ENCODE data around the gene HNRNPH2.

HNRNPH2 gene

DNA sequence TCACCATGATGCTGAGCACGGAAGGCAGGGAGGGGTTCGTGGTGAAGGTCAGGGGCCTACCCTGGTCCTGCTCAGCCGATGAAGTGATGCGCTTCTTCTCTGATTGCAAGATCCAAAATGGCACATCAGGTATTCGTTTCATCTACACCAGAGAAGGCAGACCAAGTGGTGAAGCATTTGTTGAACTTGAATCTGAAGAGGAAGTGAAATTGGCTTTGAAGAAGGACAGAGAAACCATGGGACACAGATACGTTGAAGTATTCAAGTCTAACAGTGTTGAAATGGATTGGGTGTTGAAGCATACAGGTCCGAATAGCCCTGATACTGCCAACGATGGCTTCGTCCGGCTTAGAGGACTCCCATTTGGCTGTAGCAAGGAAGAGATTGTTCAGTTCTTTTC, 4.0 kb downstream of the HNRNPH2 start:
- Histone ChIP-seq H3K4me1 (ENCODE audit: insufficient read depth, poor library complexity, severe bottlenecking) (no peaks in the 10 kb centered on the region), H3K36me3 (ENCODE audit: low read depth) (peaks cover 22% of the 10 kb centered on the region), H3K27ac (ENCODE audit: poor library complexity, severe bottlenecking) (no peak overlapping the region), H3K27me3 (ENCODE audit: insufficient read depth, poor library complexity, severe bottlenecking) (no peaks in the 10 kb centered on the region), H3K4me3 (ENCODE audit: severe bottlenecking) (no peak overlapping the region), H3K9me3 (ENCODE audit: severe bottlenecking) (no peaks in the 10 kb centered on the region)
- ATAC-seq (ENCODE audit: low read depth) (no peak), DNase-seq (ENCODE audit: low spot score) (no peak)
- TF ChIP-seq CTCF (IDR thresholded peaks at IDR 0.05; ENCODE audit: poor library complexity, severe bottlenecking), result no peak

- Histone ChIP-seq H3K27ac (ENCODE audit: poor library complexity, severe bottlenecking) (no peak overlapping the region), H3K27me3 (ENCODE audit: insufficient read depth, poor library complexity, severe bottlenecking) (no peaks in the 10 kb centered on the region), H3K36me3 (ENCODE audit: low read depth) (peaks cover 19% of the 10 kb centered on the region), H3K4me1 (ENCODE audit: insufficient read depth, poor library complexity, severe bottlenecking) (no peaks in the 10 kb centered on the region), H3K4me3 (ENCODE audit: severe bottlenecking) (no peak overlapping the region), H3K9me3 (ENCODE audit: severe bottlenecking) (no peaks in the 10 kb centered on the region)
- TF ChIP-seq CTCF (IDR thresholded peaks at IDR 0.05; ENCODE audit: poor library complexity, severe bottlenecking), result peak; percentile 62
- ATAC-seq (ENCODE audit: low read depth) (peak; percentile 46; the same call in 2 of the 3 replicates), DNase-seq (ENCODE audit: low spot score) (no peak)
Observed at GRCh38 chrX:101415180-101416145, 7.4 kb downstream of the HNRNPH2 start.

DNA sequence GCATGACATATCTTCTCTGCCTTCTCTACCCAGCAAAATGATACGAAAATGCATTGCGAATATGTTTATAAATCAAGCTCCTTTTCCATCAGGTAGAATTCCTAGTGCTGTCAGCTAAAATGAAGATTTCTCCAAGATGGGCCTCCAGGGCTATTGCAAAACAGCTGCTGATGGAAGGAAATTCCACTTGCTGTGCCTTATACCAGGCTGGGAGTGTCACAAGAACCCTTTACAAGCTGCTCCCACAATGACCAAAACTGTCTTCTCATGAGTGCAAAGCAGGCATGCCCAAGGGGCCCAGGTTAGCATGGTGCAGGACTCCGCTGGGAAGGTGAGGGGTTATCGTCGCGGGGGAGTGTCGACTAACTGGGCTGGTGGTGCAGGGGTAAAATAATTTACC, 8.7 kb downstream of the HNRNPH2 start:
- H3K36me3 ChIP-seq (ENCODE audit: low read depth), result peaks cover 19% of the 10 kb centered on the region
- H3K9me3 ChIP-seq (ENCODE audit: severe bottlenecking), result no peaks in the 10 kb centered on the region
- H3K27ac ChIP-seq (ENCODE audit: poor library complexity, severe bottlenecking), result no peak overlapping the region
- H3K27me3 ChIP-seq (ENCODE audit: insufficient read depth, poor library complexity, severe bottlenecking), result no peaks in the 10 kb centered on the region
- H3K4me3 ChIP-seq (ENCODE audit: severe bottlenecking), result no peak overlapping the region
- ATAC-seq (ENCODE audit: low read depth), result no peak
- no peaks in the 10 kb centered on the region for H3K4me1 ChIP-seq (ENCODE audit: insufficient read depth, poor library complexity, severe bottlenecking)
- TF ChIP-seq CTCF (IDR thresholded peaks at IDR 0.05; ENCODE audit: poor library complexity, severe bottlenecking), result no peak
- DNase-seq (ENCODE audit: low spot score), result no peak

DNA sequence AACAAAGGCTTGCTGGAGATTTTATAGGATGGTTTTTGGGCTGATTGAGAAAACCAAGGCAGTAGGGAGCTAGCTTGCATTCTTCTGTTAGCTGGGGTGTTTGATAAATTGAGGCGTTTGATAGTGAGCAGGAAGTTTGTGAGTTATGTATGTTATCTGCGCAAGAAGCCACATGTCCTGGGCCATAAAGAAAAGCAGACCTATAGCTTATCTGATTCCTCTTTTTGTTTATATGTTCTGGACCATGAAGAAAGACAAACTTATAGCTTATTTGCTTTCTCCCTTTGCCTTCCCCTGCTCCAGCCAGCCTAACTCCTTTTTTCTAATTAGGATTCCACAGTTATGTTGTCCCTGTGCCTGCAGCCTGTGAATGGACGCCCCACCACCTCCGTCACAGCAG, 9.2 kb downstream of the HNRNPH2 start:
- Histone ChIP-seq H3K27me3 (ENCODE audit: insufficient read depth, poor library complexity, severe bottlenecking) (no peaks in the 10 kb centered on the region), H3K4me3 (ENCODE audit: severe bottlenecking) (no peak overlapping the region), H3K27ac (ENCODE audit: poor library complexity, severe bottlenecking) (no peak overlapping the region), H3K4me1 (ENCODE audit: insufficient read depth, poor library complexity, severe bottlenecking) (no peaks in the 10 kb centered on the region), H3K36me3 (ENCODE audit: low read depth) (peaks cover 18% of the 10 kb centered on the region), H3K9me3 (ENCODE audit: severe bottlenecking) (no peaks in the 10 kb centered on the region)
- DNase-seq (ENCODE audit: low spot score) (no peak), ATAC-seq (ENCODE audit: low read depth) (no peak)
- TF ChIP-seq CTCF (IDR thresholded peaks at IDR 0.05; ENCODE audit: poor library complexity, severe bottlenecking), result no peak

All from RWPE2 (cell line).